GM18520 (cell line): ENCODE data around the gene CYP26A1.

Experiments
- ATAC-seq: cut with Tn5 transposase; IDR thresholded peaks from one replicate; pipeline ENCODE4 v1.9.1; 2021; ENCODE audit not compliant: unreplicated experiment

Gene CYP26A1

GRCh38 chr10:93073539-93074146, at the start of gene CYP26A1:
Gene CYP26A1, plus strand, starts transcription at chr10:93073893. Its CDS starts 42 bp downstream, at chr10:93073935.
- no peak for ATAC-seq

GRCh38 chr10:93026072-93026471, 47.6 kb upstream of the CYP26A1 start:
- no peak for ATAC-seq

- ATAC-seq, result no peak
Measured at GRCh38 chr10:93027508-93027907, 46.2 kb upstream of the CYP26A1 start.

GRCh38 chr10:93028883-93029282, 44.8 kb upstream of the CYP26A1 start:
- no peak for ATAC-seq

- no peak for ATAC-seq
Measured at GRCh38 chr10:93030409-93030808, 43.3 kb upstream of the CYP26A1 start.

GRCh38 chr10:93032105-93032808, 41.4 kb upstream of the CYP26A1 start:
- no peak for ATAC-seq

- ATAC-seq, result no peak
Measured at GRCh38 chr10:93032809-93033137, 40.9 kb upstream of the CYP26A1 start.

GRCh38 chr10:93034426-93034825, 39.3 kb upstream of the CYP26A1 start:
- no peak for ATAC-seq

GRCh38 chr10:93039110-93039509, 34.6 kb upstream of the CYP26A1 start:
- ATAC-seq, result no peak

- ATAC-seq, result no peak
Measured at GRCh38 chr10:93039721-93040120, 34.0 kb upstream of the CYP26A1 start.

- no peak for ATAC-seq
Measured at GRCh38 chr10:93054486-93054885, 19.2 kb upstream of the CYP26A1 start.

- ATAC-seq, result no peak
Measured at GRCh38 chr10:93058139-93058538, 15.6 kb upstream of the CYP26A1 start.

- ATAC-seq, result no peak
Measured at GRCh38 chr10:93059975-93060886, 13.5 kb upstream of the CYP26A1 start, which contains the start of gene CYP26C1. Gene CYP26C1, plus strand, starts transcription at chr10:93060798. Its CDS starts 466 bp downstream, at chr10:93061264.

- ATAC-seq, result no peak
Measured at GRCh38 chr10:93060887-93061593, 12.7 kb upstream of the CYP26A1 start.

- no peak for ATAC-seq
Measured at GRCh38 chr10:93061594-93062513, 11.8 kb upstream of the CYP26A1 start.

- no peak for ATAC-seq
Measured at GRCh38 chr10:93062514-93063143, 11.1 kb upstream of the CYP26A1 start.

- no peak for ATAC-seq
Measured at GRCh38 chr10:93063144-93063976, 10.3 kb upstream of the CYP26A1 start.

GRCh38 chr10:93063977-93064660, 9.6 kb upstream of the CYP26A1 start:
- ATAC-seq, result no peak
